A673 (cell line): ENCODE results near the gene MAL. TPM values are rescaled to one million over a fixed set of nuclear protein-coding genes. Genes with fewer than 3 reads are reported as not detected.
A peak's percentile ranks its signal among the peaks of the same experiment; 100 is the strongest.

Experiments
- BruUV-seq: library from RNA; stranded (reverse); fragments of 400-500 nt; replicated peaks from 2 replicates; lab custom pipeline; 2021; lab: Mats Ljungman, UMichigan
- CTCF ChIA-PET: fragments of 300-600 bp; sonication (Branson Sonifier 250); formaldehyde crosslinking; loops from one replicate; lab custom pipeline; 2022; ENCODE audit warnings: antibody characterized with exemption; lab: Charles Lee
- POLR2A ChIA-PET: fragments of 300-600 bp; sonication (Branson Sonifier 250); formaldehyde crosslinking; loops from one replicate; lab custom pipeline; 2022; ENCODE audit warnings: antibody characterized with exemption; ENCODE audit not compliant: low non-redundant PET; lab: Charles Lee
- DNase-seq: peaks from one replicate; pipeline ENCODE4 v3.0.0-alpha.2; 2015; ENCODE audit warnings: low spot score
- H3K27ac ChIP-seq: fragments of 200-600 bp; sonication (generic); 2 replicates; pipeline ENCODE4 v1.5.1; 2016; ENCODE audit warnings: mixed run types, low read depth, mild to moderate bottlenecking, mixed read lengths, antibody characterized with exemption, low read length; ENCODE audit not compliant: poor library complexity, severe bottlenecking
- H3K27me3 ChIP-seq: fragments of 200-600 bp; sonication (generic); replicated peaks from 2 replicates; pipeline ENCODE4 v1.6.1; 2017; ENCODE audit warnings: mixed run types, low read depth, mild to moderate bottlenecking, mixed read lengths, antibody characterized with exemption, low read length; ENCODE audit not compliant: insufficient read depth, poor library complexity
- H3K36me3 ChIP-seq: fragments of 200-600 bp; sonication (generic); 2 replicates; pipeline ENCODE4 v1.6.1; 2016; ENCODE audit warnings: mixed run types, mild to moderate bottlenecking, mixed read lengths, antibody characterized with exemption, low read length; ENCODE audit not compliant: insufficient read depth, poor library complexity, severe bottlenecking
- H3K4me1 ChIP-seq: fragments of 200-600 bp; sonication (generic); 2 replicates; pipeline ENCODE4 v1.6.1; 2017; ENCODE audit warnings: mixed run types, mild to moderate bottlenecking, mixed read lengths, antibody characterized with exemption, low read length; ENCODE audit not compliant: insufficient read depth, poor library complexity, severe bottlenecking
- H3K4me3 ChIP-seq: fragments of 200-600 bp; sonication (generic); 2 replicates; pipeline ENCODE4 v1.5.1; 2016; ENCODE audit warnings: low read depth, mixed run types, mild to moderate bottlenecking, mixed read lengths, low read length; ENCODE audit not compliant: poor library complexity, severe bottlenecking
- H3K9me3 ChIP-seq: fragments of 200-600 bp; sonication (generic); 2 replicates; pipeline ENCODE4 v1.6.1; 2016; ENCODE audit warnings: mixed run types, low read depth, mild to moderate bottlenecking, mixed read lengths, antibody characterized with exemption, low read length; ENCODE audit not compliant: poor library complexity, severe bottlenecking
- EZH2 ChIP-seq: fragments of 200-600 bp; sonication (generic); IDR thresholded peaks from 2 replicates; pipeline ENCODE4 v1.6.1; 2017; ENCODE audit warnings: borderline replicate concordance, low read depth, mild to moderate bottlenecking, mixed read lengths, antibody characterized with exemption, low read length; ENCODE audit not compliant: poor library complexity, severe bottlenecking
- intact Hi-C: fragments of 100-400 bp; cut with micrococcal nuclease; formaldehyde crosslinking; loops from one replicate; pipeline ENCODE4 v1.10.0; 2022; ENCODE audit not compliant: unreplicated experiment
- total RNA-seq: library from RNA; stranded (reverse); gene quantifications from 2 replicates; pipeline ENCODE4 v1.2.3, GENCODE V29; 2021
- TF ChIP-seq, protein P1 (sequence below): fragments of 300-800, 200-600 bp; sonication (generic); conservative IDR thresholded peaks from 2 replicates; pipeline ENCODE4 v1.5.1; 2017; ENCODE audit warnings: low read depth, mild to moderate bottlenecking, antibody characterized with exemption, low read length, moderate library complexity, mixed read lengths

Gene MAL
- total RNA-seq, 1 experiment from 2014 or later, result not detected

DNA sequence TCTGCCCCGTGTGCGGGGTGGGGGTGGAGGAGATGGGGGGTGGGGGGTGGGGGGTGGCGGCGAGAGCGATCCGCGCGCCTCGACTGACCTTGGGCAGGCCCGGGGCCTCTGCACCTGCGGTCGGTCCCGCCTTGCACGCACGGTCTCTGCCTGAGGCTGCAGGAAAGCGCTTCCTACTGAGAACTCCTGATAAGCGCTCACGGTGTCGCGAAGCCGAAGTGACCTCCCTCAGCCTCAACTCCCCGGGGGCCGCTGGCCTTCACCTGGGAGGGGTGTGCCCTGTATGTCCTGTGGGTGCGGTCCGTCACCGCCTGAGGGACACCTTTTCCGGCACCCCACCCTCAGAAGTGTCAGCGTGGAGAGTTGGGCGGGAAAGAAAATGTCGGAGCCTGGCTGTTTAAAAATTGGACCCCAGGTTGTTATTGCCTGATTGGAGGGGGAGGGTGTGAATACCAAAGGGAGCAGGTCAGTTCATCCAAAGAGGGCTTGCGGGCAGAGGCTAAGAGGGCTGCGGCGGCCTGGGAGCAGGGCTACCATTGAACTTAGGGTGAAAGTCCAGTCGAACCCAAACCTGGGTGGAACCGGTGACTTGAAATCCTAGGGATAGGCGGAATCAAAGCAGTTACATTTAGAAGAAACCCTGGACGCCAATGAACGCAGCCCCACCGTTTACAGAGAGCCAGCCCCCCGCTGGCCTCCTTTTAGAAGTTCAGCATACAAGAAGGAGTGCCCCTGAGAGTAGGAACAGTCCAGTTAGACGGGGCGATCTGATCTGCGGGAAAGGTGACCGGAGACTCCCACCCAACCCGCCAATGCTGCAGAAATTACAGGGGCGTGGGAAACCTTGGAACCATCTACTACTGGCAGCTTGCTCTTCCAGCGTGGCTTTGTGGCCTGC lies 1.2 kb downstream of the MAL start:
- peak; percentile 33 for TF ChIP-seq EZH2
- TF ChIP-seq, protein P1, sequence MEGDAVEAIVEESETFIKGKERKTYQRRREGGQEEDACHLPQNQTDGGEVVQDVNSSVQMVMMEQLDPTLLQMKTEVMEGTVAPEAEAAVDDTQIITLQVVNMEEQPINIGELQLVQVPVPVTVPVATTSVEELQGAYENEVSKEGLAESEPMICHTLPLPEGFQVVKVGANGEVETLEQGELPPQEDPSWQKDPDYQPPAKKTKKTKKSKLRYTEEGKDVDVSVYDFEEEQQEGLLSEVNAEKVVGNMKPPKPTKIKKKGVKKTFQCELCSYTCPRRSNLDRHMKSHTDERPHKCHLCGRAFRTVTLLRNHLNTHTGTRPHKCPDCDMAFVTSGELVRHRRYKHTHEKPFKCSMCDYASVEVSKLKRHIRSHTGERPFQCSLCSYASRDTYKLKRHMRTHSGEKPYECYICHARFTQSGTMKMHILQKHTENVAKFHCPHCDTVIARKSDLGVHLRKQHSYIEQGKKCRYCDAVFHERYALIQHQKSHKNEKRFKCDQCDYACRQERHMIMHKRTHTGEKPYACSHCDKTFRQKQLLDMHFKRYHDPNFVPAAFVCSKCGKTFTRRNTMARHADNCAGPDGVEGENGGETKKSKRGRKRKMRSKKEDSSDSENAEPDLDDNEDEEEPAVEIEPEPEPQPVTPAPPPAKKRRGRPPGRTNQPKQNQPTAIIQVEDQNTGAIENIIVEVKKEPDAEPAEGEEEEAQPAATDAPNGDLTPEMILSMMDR, result no peak
- Histone ChIP-seq H3K4me3 (no peak overlapping the region), H3K9me3 (no peaks in the 10 kb centered on the region), H3K27ac (no peak overlapping the region), H3K36me3 (no peaks in the 10 kb centered on the region), H3K27me3 (peaks cover 91% of the 10 kb centered on the region), H3K4me1 (peaks cover 6% of the 10 kb centered on the region)
- no peak for DNase-seq
- intact Hi-C loops, result loop anchor here (10.0 kb wide), 1 partner anchor 88 kb away; no protein-coding TSS in a partner anchor
- CTCF ChIA-PET, result no interaction called here
- no TSS peak for BruUV-seq
- POLR2A ChIA-PET, result no interaction called here

DNA sequence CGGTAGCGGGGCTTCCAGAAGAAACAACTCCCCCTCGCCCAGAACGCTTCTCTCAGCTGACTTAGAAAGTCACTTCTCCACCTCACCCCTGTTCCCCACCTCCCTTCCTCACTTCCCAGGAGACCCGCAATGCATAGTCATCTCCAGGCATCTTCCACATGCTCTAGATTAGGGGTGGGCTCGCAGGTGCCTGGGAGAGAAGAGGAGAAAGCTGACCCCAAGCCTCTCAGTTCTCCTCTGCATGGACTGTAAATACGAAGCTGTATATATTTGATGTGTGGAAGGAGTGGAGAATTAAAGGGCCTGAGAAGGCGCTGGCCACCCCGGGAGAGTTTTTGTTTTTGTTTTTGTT lies 1.8 kb downstream of the MAL start:
- H3K27me3 ChIP-seq, result peaks cover 97% of the 10 kb centered on the region
- no peak overlapping the region for H3K27ac ChIP-seq
- H3K4me3 ChIP-seq, result no peak overlapping the region
- no peaks in the 10 kb centered on the region for H3K9me3 ChIP-seq
- intact Hi-C loops, result loop anchor here (10.0 kb wide), 1 partner anchor 87 kb away; no protein-coding TSS in a partner anchor
- DNase-seq, result no peak
- CTCF ChIA-PET, result no interaction called here
- POLR2A ChIA-PET, result no interaction called here
- H3K36me3 ChIP-seq, result no peaks in the 10 kb centered on the region
- peaks cover 6% of the 10 kb centered on the region for H3K4me1 ChIP-seq
- TF ChIP-seq EZH2, result peak; percentile 7
- TF ChIP-seq, protein P1, result no peak
- BruUV-seq, result no TSS peak

DNA sequence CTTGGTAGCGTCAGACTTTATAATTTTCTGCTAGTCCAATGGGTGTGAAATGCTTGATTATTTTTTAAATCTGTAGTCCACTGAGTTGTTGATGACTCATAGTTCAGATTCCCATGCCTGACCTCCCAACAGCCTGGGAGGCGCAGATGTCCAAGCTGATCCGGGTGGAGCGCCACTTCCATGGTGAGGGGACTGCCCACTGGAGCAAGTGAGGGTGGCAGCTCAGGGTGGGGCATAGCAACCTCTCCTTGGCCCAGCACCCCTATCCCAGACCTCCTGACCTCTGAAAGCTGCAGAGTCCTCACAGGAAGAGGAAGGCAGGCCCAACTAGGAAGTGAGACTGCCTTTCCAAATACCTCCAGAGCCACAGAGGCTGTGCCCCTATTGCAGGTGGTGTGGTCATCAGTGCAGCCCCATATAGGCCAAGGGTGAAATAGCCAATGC lies 4.4 kb downstream of the MAL start:
- Histone ChIP-seq H3K27me3 (peaks cover 80% of the 10 kb centered on the region), H3K9me3 (no peaks in the 10 kb centered on the region), H3K4me3 (no peak overlapping the region), H3K4me1 (no peaks in the 10 kb centered on the region), H3K27ac (no peak overlapping the region), H3K36me3 (no peaks in the 10 kb centered on the region)
- ChIA-PET CTCF (no interaction called here), POLR2A (no interaction called here)
- TF ChIP-seq, protein P1, result no peak
- no peak for TF ChIP-seq EZH2
- DNase-seq, result no peak
- intact Hi-C loops, result loop anchor here (10.0 kb wide), 1 partner anchor 85 kb away; no protein-coding TSS in a partner anchor
- no TSS peak for BruUV-seq
